Activated B cell treated with CpG ODN at 0.5 μM for 24 hours (primary cell): ENCODE results near the gene TMEM198. TPM values are rescaled to one million over a fixed set of nuclear protein-coding genes. Genes with fewer than 3 reads are reported as not detected.

Source experiments
- ATAC-seq: fragments of 200-7000 bp; cut with Tn5 transposase; one replicate; pipeline ENCODE4 v1.10.0; 2021; ENCODE audit warnings: low read depth, mild to moderate bottlenecking, moderate library complexity
- CTCF ChIA-PET: fragments of 350-600 bp; sonication (Branson Sonifier 250); formaldehyde crosslinking; loops from one replicate; lab custom pipeline; 2021; ENCODE audit warnings: antibody characterized with exemption; lab: Charles Lee
- POLR2A ChIA-PET: fragments of 350-600 bp; sonication (Branson Sonifier 250); formaldehyde crosslinking; loops from one replicate; lab custom pipeline; 2021; ENCODE audit warnings: antibody characterized with exemption; lab: Charles Lee
- DNase-seq: peaks from one replicate; pipeline ENCODE4 v3.0.0; 2022
- H3K27ac Mint-ChIP-seq: one replicate; pipeline ENCODE4 v1.8.0; 2020; ENCODE audit warnings: mixed read lengths
- H3K27me3 Mint-ChIP-seq: one replicate; pipeline ENCODE4 v1.8.0; 2021; ENCODE audit warnings: mixed read lengths
- H3K36me3 Mint-ChIP-seq: one replicate; pipeline ENCODE4 v1.8.0; 2021; ENCODE audit warnings: low read depth, mixed read lengths
- H3K4me1 Mint-ChIP-seq: one replicate; pipeline ENCODE4 v1.8.0; 2021; ENCODE audit warnings: mixed read lengths
- H3K4me3 Mint-ChIP-seq: one replicate; pipeline ENCODE4 v1.8.0; 2020; ENCODE audit warnings: mild to moderate bottlenecking, mixed read lengths
- H3K9me3 Mint-ChIP-seq: one replicate; pipeline ENCODE4 v1.8.0; 2020; ENCODE audit warnings: mixed read lengths
- CTCF ChIP-seq: fragments of 200-600 bp; IDR thresholded peaks from one replicate; pipeline ENCODE4 v1.8.0; 2022; ENCODE audit warnings: antibody characterized with exemption, mild to moderate bottlenecking
- intact Hi-C: fragments of 100-400 bp; cut with micrococcal nuclease; formaldehyde crosslinking; loops from one replicate; pipeline ENCODE4 v1.15.1; 2024
- total RNA-seq: library from RNA; stranded (reverse); gene quantifications from 2 replicates; pipeline ENCODE4 v1.2.3, GENCODE V29; 2022

The TMEM198 gene
- total RNA-seq, 1 donor from 2014 or later: 1.2 TPM

GRCh38 chr2:219567131-219567530 lies 23.3 kb downstream of the TMEM198 start:
- Mint-ChIP-seq H3K4me1 (no peaks in the 10 kb centered on the region), H3K9me3 (no peaks in the 10 kb centered on the region), H3K36me3 (no peaks in the 10 kb centered on the region), H3K27ac (no peak overlapping the region), H3K27me3 (peaks cover 48% of the 10 kb centered on the region), H3K4me3 (no peak overlapping the region)
- ChIA-PET CTCF (no interaction called here), POLR2A (no interaction called here)
- ATAC-seq: no peak
- intact Hi-C loops: no loop called here
- no peak for TF ChIP-seq CTCF
- no peak for DNase-seq

- Mint-ChIP-seq H3K4me3 (no peak overlapping the region), H3K27me3 (peaks cover 45% of the 10 kb centered on the region), H3K9me3 (no peaks in the 10 kb centered on the region), H3K4me1 (no peaks in the 10 kb centered on the region), H3K27ac (no peak overlapping the region), H3K36me3 (no peaks in the 10 kb centered on the region)
- ChIA-PET CTCF (no interaction called here), POLR2A (no interaction called here)
- no peak for TF ChIP-seq CTCF
- intact Hi-C loops: no loop called here
- no peak for DNase-seq
- ATAC-seq: no peak
These were observed 24.0 kb downstream of the TMEM198 start for GRCh38 chr2:219567791-219568361.

- intact Hi-C loops: no loop called here
- no peak for ATAC-seq
- Mint-ChIP-seq H3K36me3 (no peaks in the 10 kb centered on the region), H3K4me3 (no peak overlapping the region), H3K27ac (no peak overlapping the region), H3K4me1 (no peaks in the 10 kb centered on the region), H3K9me3 (no peaks in the 10 kb centered on the region), H3K27me3 (peaks cover 51% of the 10 kb centered on the region)
- ChIA-PET CTCF (no interaction called here), POLR2A (no interaction called here)
- TF ChIP-seq CTCF: no peak
- no peak for DNase-seq
These were observed 25.2 kb downstream of the TMEM198 start for GRCh38 chr2:219569041-219569440.

- DNase-seq: no peak
- intact Hi-C loops: no loop called here
- POLR2A ChIA-PET: no interaction called here
- ATAC-seq: no peak
- no peak for TF ChIP-seq CTCF
- CTCF ChIA-PET: no interaction called here
- H3K36me3 Mint-ChIP-seq: no peaks in the 10 kb centered on the region
- peak overlapping the region; percentile 0 for H3K4me3 Mint-ChIP-seq
- no peak overlapping the region for H3K27ac Mint-ChIP-seq
- H3K9me3 Mint-ChIP-seq: no peaks in the 10 kb centered on the region
- H3K4me1 Mint-ChIP-seq: no peaks in the 10 kb centered on the region
- H3K27me3 Mint-ChIP-seq: peaks cover 50% of the 10 kb centered on the region
These were observed 25.8 kb downstream of the TMEM198 start for GRCh38 chr2:219569635-219570034.

- Mint-ChIP-seq H3K27ac (no peak overlapping the region), H3K27me3 (peaks cover 52% of the 10 kb centered on the region), H3K4me1 (no peaks in the 10 kb centered on the region), H3K9me3 (no peaks in the 10 kb centered on the region), H3K4me3 (no peak overlapping the region), H3K36me3 (no peaks in the 10 kb centered on the region)
- CTCF ChIA-PET: interaction anchor here (1.4 kb wide), 1 partner anchor 10 kb away, joined by 6 read pairs; no protein-coding TSS in a partner anchor
- ATAC-seq: no peak
- intact Hi-C loops: no loop called here
- TF ChIP-seq CTCF: no peak
- POLR2A ChIA-PET: no interaction called here
- DNase-seq: no peak
These were observed 26.5 kb downstream of the TMEM198 start for GRCh38 chr2:219570194-219570923.
